ENCODE measurements around the gene PRR22. TPM values are rescaled to one million over a fixed set of nuclear protein-coding genes. Genes with fewer than 3 reads are reported as not detected.

PRR22 gene
- total and polyA plus RNA-seq, 9 of the 15 experiments (the other 6 are each of a cell fraction or from before 2014, with no cell fraction given): 0.03 to 12.0 (median 2.0) TPM; not detected in 1

DNA sequence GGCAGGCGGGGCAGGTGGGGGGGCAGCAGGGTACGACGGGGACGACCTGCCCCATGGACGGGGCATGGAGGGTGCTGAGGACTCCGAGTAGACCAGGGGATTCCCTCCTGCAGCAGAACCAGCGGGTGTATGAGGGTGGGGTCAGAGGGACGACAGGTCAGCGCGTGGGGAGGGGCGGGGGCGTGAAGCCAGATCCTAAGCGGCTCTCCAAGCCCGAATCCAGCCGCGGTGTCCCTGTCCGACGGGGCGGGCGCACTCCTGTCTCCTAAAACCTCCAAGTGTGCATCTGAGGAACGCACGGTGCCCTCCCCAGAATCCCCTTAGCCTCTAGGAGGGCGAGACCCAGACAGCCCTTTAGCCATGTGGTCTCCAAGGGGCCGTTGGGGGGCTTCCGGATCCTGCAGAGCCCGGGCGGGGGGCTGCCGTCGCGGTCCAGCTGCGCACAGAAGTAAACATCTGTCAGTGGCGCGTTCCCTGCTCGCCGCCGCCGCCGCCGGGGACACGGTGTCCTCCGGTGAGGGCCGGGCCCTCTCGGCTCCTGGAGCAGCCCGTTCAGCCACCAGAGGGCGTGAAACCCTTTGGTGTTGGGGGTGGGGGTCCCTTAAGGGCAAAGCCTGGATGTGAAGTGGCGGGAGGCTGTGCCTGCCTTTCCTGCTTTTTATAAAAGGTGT lies 21.1 kb upstream of the PRR22 start:
- Histone ChIP-seq H3K9ac (ENCODE audit: insufficient read depth in 1 of 2, low read depth in 2 of 2, low read length in 2 of 2) (peak overlapping the region; percentile 13 to 72; a peak in 3 of 4 replicates), H3K79me2 (ENCODE audit: control insufficient read depth, insufficient read depth, low read length) (no peaks in the 10 kb centered on the region), H3K4me1 (replicated peaks in 1 of 2; ENCODE audit: control insufficient read depth in 2 of 2, insufficient read depth in 2 of 2, low read length in 2 of 2) (peaks cover 20 to 60% of the 10 kb centered on the region in 2 experiments), H3K27ac (ENCODE audit: extremely low read depth, low read depth, low read length) (no peak overlapping the region), H3K9me1 (ENCODE audit: control insufficient read depth, insufficient read depth, low read length) (no peaks in the 10 kb centered on the region), H3K27me3 (ENCODE audit: control insufficient read depth in 2 of 2, insufficient read depth in 2 of 2, low read length in 2 of 2) (no peaks in the 10 kb centered on the region), H3K36me3 (ENCODE audit: control insufficient read depth, insufficient read depth, low read length) (no peaks in the 10 kb centered on the region), H3K4me3 (peak overlapping the region; percentile 33), H4K20me1 (replicated peaks; ENCODE audit: control insufficient read depth, insufficient read depth, low read length) (no peaks in the 10 kb centered on the region), H2AFZ (ENCODE audit: low read depth, low read length) (peak overlapping the region; percentile 60), H3K9me3 (replicated peaks; ENCODE audit: control insufficient read depth, insufficient read depth, low read depth, low read length) (no peaks in the 10 kb centered on the region), H3K4me2 (ENCODE audit: insufficient read depth, low read length) (peak overlapping the region; percentile 45; the same call in 1 of the 2 replicates)
- DNase-seq (ENCODE audit: extremely low read depth in 1 of 4, low spot score in 3 of 4): peak; percentile 86 to 88 (median 86)
- intact Hi-C loops (cut with micrococcal nuclease): loop anchor here (2.0 to 10.0 kb wide), 2 partner anchors 17 to 179 kb away; no protein-coding TSS in a partner anchor
- ATAC-seq: peak; percentile 73
- in situ Hi-C loops (cut with MboI): no loop called here
- FAIRE-seq: peak; percentile 48
- ChIA-PET CTCF (ENCODE audit: low intra/inter-chr PET ratio) (interaction anchor here (2.8 to 4.2 kb wide), 3 partner anchors 18 to 216 kb away, joined by 20 to 48 read pairs (median 32); no protein-coding TSS in a partner anchor), POLR2A (interaction anchor here (0.6 kb wide), 1 partner anchor 94 kb away, joined by 5 read pairs; no protein-coding TSS in a partner anchor)
- BruUV-seq (replicated peaks): no TSS peak
- WGBS (ENCODE audit: insufficient coverage, low coverage, missing lambda C conversion rate): 2% methylated on average over 31 of the region's 46 CpGs
- TF ChIP-seq ZNF140 (CRISPR knock-in tag; IDR thresholded peaks at IDR 0.05) (no peak), EWSR1 (IDR thresholded peaks at IDR 0.05; ENCODE audit: borderline replicate concordance, low read depth, partially characterized antibody) (no peak), SREBF1 (IDR thresholded peaks at IDR 0.05; ENCODE audit: borderline replicate concordance, low read depth, low read length) (0 out of 2 replicates have a peak, but pooled peaks have one; percentile 48), SRF (CRISPR knock-in tag; IDR thresholded peaks at IDR 0.05) (no peak), HSF4 (CRISPR knock-in tag; IDR thresholded peaks at IDR 0.05; ENCODE audit: borderline replicate concordance) (no peak)
- TF ChIP-seq, protein P1, sequence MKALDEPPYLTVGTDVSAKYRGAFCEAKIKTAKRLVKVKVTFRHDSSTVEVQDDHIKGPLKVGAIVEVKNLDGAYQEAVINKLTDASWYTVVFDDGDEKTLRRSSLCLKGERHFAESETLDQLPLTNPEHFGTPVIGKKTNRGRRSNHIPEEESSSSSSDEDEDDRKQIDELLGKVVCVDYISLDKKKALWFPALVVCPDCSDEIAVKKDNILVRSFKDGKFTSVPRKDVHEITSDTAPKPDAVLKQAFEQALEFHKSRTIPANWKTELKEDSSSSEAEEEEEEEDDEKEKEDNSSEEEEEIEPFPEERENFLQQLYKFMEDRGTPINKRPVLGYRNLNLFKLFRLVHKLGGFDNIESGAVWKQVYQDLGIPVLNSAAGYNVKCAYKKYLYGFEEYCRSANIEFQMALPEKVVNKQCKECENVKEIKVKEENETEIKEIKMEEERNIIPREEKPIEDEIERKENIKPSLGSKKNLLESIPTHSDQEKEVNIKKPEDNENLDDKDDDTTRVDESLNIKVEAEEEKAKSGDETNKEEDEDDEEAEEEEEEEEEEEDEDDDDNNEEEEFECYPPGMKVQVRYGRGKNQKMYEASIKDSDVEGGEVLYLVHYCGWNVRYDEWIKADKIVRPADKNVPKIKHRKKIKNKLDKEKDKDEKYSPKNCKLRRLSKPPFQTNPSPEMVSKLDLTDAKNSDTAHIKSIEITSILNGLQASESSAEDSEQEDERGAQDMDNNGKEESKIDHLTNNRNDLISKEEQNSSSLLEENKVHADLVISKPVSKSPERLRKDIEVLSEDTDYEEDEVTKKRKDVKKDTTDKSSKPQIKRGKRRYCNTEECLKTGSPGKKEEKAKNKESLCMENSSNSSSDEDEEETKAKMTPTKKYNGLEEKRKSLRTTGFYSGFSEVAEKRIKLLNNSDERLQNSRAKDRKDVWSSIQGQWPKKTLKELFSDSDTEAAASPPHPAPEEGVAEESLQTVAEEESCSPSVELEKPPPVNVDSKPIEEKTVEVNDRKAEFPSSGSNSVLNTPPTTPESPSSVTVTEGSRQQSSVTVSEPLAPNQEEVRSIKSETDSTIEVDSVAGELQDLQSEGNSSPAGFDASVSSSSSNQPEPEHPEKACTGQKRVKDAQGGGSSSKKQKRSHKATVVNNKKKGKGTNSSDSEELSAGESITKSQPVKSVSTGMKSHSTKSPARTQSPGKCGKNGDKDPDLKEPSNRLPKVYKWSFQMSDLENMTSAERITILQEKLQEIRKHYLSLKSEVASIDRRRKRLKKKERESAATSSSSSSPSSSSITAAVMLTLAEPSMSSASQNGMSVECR (CRISPR knock-in tag; IDR thresholded peaks at IDR 0.05): peak; percentile 27; the same call in 1 of the 2 replicates

All from K562 (cell line).